ENCODE data around the gene KRI1.

GRCh38 chr19:10553943-10554381, 11.8 kb downstream of the KRI1 start:
- TF ChIP-seq CTCF (IDR thresholded peaks at IDR 0.05) (no peak), POLR2A (IDR thresholded peaks at IDR 0.05) (no peak)

Data from adrenal gland (tissue), 5 donors.